Nephron progenitor cell (in vitro differentiated cells): ENCODE data around the gene FOXP1.

ENCODE experiments used
- DNase-seq: peaks from one replicate; pipeline ENCODE4 v3.0.0; 2021
- H3K27ac Mint-ChIP-seq: 2 replicates; pipeline ENCODE4 v1.8.0; 2021; ENCODE audit warnings: mild to moderate bottlenecking, moderate library complexity, mixed read lengths
- H3K27me3 Mint-ChIP-seq: 2 replicates; pipeline ENCODE4 v1.8.0; 2021; ENCODE audit warnings: mild to moderate bottlenecking, low read depth, mixed read lengths; ENCODE audit not compliant: poor library complexity
- H3K36me3 Mint-ChIP-seq: 2 replicates; pipeline ENCODE4 v1.8.0; 2021; ENCODE audit warnings: low read depth, mixed read lengths
- H3K4me1 Mint-ChIP-seq: 2 replicates; pipeline ENCODE4 v1.8.0; 2021; ENCODE audit warnings: mixed read lengths
- H3K4me3 Mint-ChIP-seq: 2 replicates; pipeline ENCODE4 v1.8.0; 2021; ENCODE audit warnings: mild to moderate bottlenecking, moderate library complexity, mixed read lengths
- H3K9me3 Mint-ChIP-seq: 2 replicates; pipeline ENCODE4 v1.8.0; 2021; ENCODE audit warnings: mild to moderate bottlenecking, moderate library complexity, mixed read lengths
- CTCF ChIP-seq: fragments of 200-600 bp; sonication (generic); IDR thresholded peaks from 2 replicates; pipeline ENCODE4 v1.5.0; 2021; ENCODE audit warnings: antibody characterized with exemption

Gene FOXP1

GRCh38 chr3:71450162-71450561 is 133.4 kb downstream of the FOXP1 start:
- Mint-ChIP-seq H3K9me3 (no peaks in the 10 kb centered on the region), H3K4me1 (peaks cover 23% of the 10 kb centered on the region), H3K27me3 (no peaks in the 10 kb centered on the region), H3K36me3 (no peaks in the 10 kb centered on the region), H3K27ac (no peak overlapping the region), H3K4me3 (no peak overlapping the region)
- no peak for TF ChIP-seq CTCF
- no peak for DNase-seq

DNA sequence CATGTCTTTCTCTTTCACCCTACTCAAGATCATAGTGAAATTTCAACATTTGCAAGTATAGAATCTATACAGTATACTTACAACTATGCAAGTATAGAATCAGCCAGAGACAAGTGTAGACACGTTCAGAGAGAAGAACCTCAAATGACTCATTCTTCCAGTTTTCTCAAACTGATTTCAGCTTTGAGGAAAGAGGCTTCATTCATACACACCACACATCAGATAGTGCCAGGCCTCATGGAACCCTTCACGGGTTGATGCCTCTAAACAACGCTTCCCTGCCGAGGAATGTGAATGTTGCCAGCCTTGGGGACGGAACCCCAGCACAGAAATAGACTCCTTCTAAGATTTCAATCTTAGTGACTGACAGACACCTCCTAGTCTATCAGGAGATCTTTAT is 135.7 kb downstream of the FOXP1 start:
- peaks cover 26% of the 10 kb centered on the region for H3K4me1 Mint-ChIP-seq
- H3K27ac Mint-ChIP-seq, result no peak overlapping the region
- H3K27me3 Mint-ChIP-seq, result peaks cover 5% of the 10 kb centered on the region

GRCh38 chr3:71447197-71447596 is 136.3 kb downstream of the FOXP1 start:
- Mint-ChIP-seq H3K4me3 (no peak overlapping the region), H3K27me3 (peaks cover 5% of the 10 kb centered on the region), H3K9me3 (no peaks in the 10 kb centered on the region), H3K27ac (no peak overlapping the region), H3K4me1 (peaks cover 28% of the 10 kb centered on the region), H3K36me3 (no peaks in the 10 kb centered on the region)
- TF ChIP-seq CTCF, result no peak
- no peak for DNase-seq

More for the DNA sequence above, 135.7 kb downstream of the FOXP1 start:
- no peak for DNase-seq
- no peaks in the 10 kb centered on the region for H3K36me3 Mint-ChIP-seq
- TF ChIP-seq CTCF, result no peak
- H3K4me3 Mint-ChIP-seq, result no peak overlapping the region
- no peaks in the 10 kb centered on the region for H3K9me3 Mint-ChIP-seq

- H3K9me3 Mint-ChIP-seq, result no peaks in the 10 kb centered on the region
Measured at GRCh38 chr3:71446734-71447133, 136.8 kb downstream of the FOXP1 start.

DNA sequence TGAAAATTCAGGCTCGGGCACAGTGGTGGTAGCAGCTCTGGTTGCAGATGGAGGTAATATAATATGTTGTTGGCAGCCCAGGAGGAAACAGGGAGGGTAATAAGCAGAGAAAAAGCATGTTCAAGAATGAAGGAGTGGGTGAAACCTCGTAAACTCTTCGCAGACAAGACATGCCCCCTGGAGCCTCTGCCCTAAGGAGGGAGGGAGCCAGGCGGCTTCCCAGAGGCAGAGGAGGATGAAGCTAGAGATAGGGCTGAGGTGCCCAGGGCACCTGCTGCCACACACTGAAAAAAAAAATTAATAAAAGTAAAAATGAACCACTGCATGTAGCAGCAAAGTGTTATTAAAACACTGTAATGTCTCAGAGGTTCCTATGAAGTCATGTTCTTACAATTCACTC is 137.3 kb downstream of the FOXP1 start:
- no peak overlapping the region for H3K27ac Mint-ChIP-seq
- peaks cover 33% of the 10 kb centered on the region for H3K4me1 Mint-ChIP-seq
- no peaks in the 10 kb centered on the region for H3K36me3 Mint-ChIP-seq
- no peak for TF ChIP-seq CTCF
- no peak overlapping the region for H3K4me3 Mint-ChIP-seq
- H3K9me3 Mint-ChIP-seq, result no peaks in the 10 kb centered on the region
- DNase-seq, result no peak
- H3K27me3 Mint-ChIP-seq, result peaks cover 5% of the 10 kb centered on the region

More at GRCh38 chr3:71446734-71447133, 136.8 kb downstream of the FOXP1 start:
- Mint-ChIP-seq H3K27me3 (peaks cover 5% of the 10 kb centered on the region), H3K4me1 (peaks cover 33% of the 10 kb centered on the region), H3K27ac (no peak overlapping the region), H3K4me3 (no peak overlapping the region), H3K36me3 (no peaks in the 10 kb centered on the region)
- DNase-seq, result no peak
- no peak for TF ChIP-seq CTCF

- no peak for TF ChIP-seq CTCF
- peaks cover 5% of the 10 kb centered on the region for H3K27me3 Mint-ChIP-seq
- peaks cover 30% of the 10 kb centered on the region for H3K4me1 Mint-ChIP-seq
- no peak overlapping the region for H3K4me3 Mint-ChIP-seq
- H3K9me3 Mint-ChIP-seq, result no peaks in the 10 kb centered on the region
- H3K36me3 Mint-ChIP-seq, result no peaks in the 10 kb centered on the region
- no peak overlapping the region for H3K27ac Mint-ChIP-seq
- no peak for DNase-seq
Measured at GRCh38 chr3:71444861-71445259, 138.7 kb downstream of the FOXP1 start.
